SK-N-SH treated with all-trans-retinoic acid at 6 μM for 48 hours (cell line): Measurements from ENCODE around the gene SHANK3.

ENCODE experiments used
- ARNTL ChIP-seq: fragments of 450-650 bp; formaldehyde crosslinking; IDR thresholded peaks from 2 replicates; pipeline ENCODE4 v1.5.0; 2020; ENCODE audit warnings: low read depth, mild to moderate bottlenecking, moderate library complexity, borderline replicate concordance
- BACH2 ChIP-seq: fragments of 250-450 bp; sonication (Bioruptor Pico); IDR thresholded peaks from 2 replicates; pipeline ENCODE4 v1.9.0; 2021; ENCODE audit warnings: mild to moderate bottlenecking, borderline replicate concordance
- CREB5 ChIP-seq: fragments of 250-450 bp; sonication (Bioruptor Pico); IDR thresholded peaks from 2 replicates; pipeline ENCODE4 v1.5.1; 2020; ENCODE audit warnings: low read depth, mild to moderate bottlenecking, moderate library complexity
- ESRRG ChIP-seq: fragments of 250-450 bp; sonication (Bioruptor Pico); IDR thresholded peaks from 2 replicates; pipeline ENCODE4 v1.6.1; 2021; ENCODE audit warnings: mild to moderate bottlenecking
- ISL1 ChIP-seq: fragments of 250-450 bp; sonication (Bioruptor Pico); IDR thresholded peaks from 2 replicates; pipeline ENCODE4 v2.1.2; 2022; ENCODE audit warnings: mild to moderate bottlenecking, moderate library complexity
- PATZ1 ChIP-seq: fragments of 250-450 bp; sonication (Bioruptor Pico); IDR thresholded peaks from 2 replicates; pipeline ENCODE4 v1.8.0; 2020; ENCODE audit warnings: mild to moderate bottlenecking, moderate library complexity, borderline replicate concordance
- RARB ChIP-seq: fragments of 250-450 bp; sonication (Bioruptor Pico); IDR thresholded peaks from 2 replicates; pipeline ENCODE4 v1.8.0; 2021; ENCODE audit warnings: mild to moderate bottlenecking, moderate library complexity
- TCF4 ChIP-seq: fragments of 250-450 bp; sonication (Bioruptor Pico); IDR thresholded peaks from 2 replicates; pipeline ENCODE4 v1.8.0; 2021; ENCODE audit warnings: mild to moderate bottlenecking, moderate library complexity, borderline replicate concordance
- ZC3H10 ChIP-seq: fragments of 250-450 bp; sonication (Bioruptor Pico); IDR thresholded peaks from 2 replicates; pipeline ENCODE4 v1.5.1; 2021; ENCODE audit warnings: mild to moderate bottlenecking, moderate library complexity
- ZFP3 ChIP-seq: fragments of 250-450 bp; sonication (Bioruptor Pico); IDR thresholded peaks from 2 replicates; pipeline ENCODE4 v1.5.0; 2020; ENCODE audit warnings: mild to moderate bottlenecking, moderate library complexity
- ZFP30 ChIP-seq: fragments of 450-650 bp; formaldehyde crosslinking; IDR thresholded peaks from 2 replicates; pipeline ENCODE4 v1.5.0; 2022; ENCODE audit warnings: mild to moderate bottlenecking, moderate library complexity
- ZNF70 ChIP-seq: fragments of 450-650 bp; formaldehyde crosslinking; IDR thresholded peaks from 2 replicates; pipeline ENCODE4 v1.5.0; 2020; ENCODE audit warnings: mild to moderate bottlenecking, moderate library complexity

- TF ChIP-seq ZFP3 (CRISPR knock-in tag) = no peak
- no peak for TF ChIP-seq ZC3H10 (CRISPR knock-in tag)
- TF ChIP-seq ESRRG = no peak
- no peak for TF ChIP-seq ZNF70
- no peak for TF ChIP-seq ISL1
- TF ChIP-seq ARNTL (CRISPR knock-in tag) = no peak
- no peak for TF ChIP-seq ZFP30 (CRISPR knock-in tag)
- TF ChIP-seq RARB (CRISPR knock-in tag) = no peak
- no peak for TF ChIP-seq CREB5
- TF ChIP-seq TCF4 (CRISPR knock-in tag) = no peak
- no peak for TF ChIP-seq PATZ1 (CRISPR knock-in tag)
- no peak for TF ChIP-seq BACH2
These were observed 18.9 kb downstream of the SHANK3 start for GRCh38 chr22:50691521-50691920.
